ENCODE measurements around the gene ATP2B3. TPM values are rescaled to one million over a fixed set of nuclear protein-coding genes. Genes with fewer than 3 reads are reported as not detected.
A peak's percentile ranks its signal among the peaks of the same experiment; 100 is the strongest.

ATP2B3 gene
- total RNA-seq, 2 experiments from 2014 or later: not detected

- Mint-ChIP-seq H3K4me1 (no peaks in the 10 kb centered on the region), H3K4me3 (no peak overlapping the region), H3K9me3 (ENCODE audit: low read depth) (no peaks in the 10 kb centered on the region), H3K36me3 (ENCODE audit: low read depth) (no peaks in the 10 kb centered on the region), H3K27ac (no peak overlapping the region), H3K27me3 (no peaks in the 10 kb centered on the region)
- POLR2A ChIA-PET: no interaction called here
- no peak for DNase-seq
- intact Hi-C loops (cut with DNase I, micrococcal nuclease): no loop called here
- ATAC-seq: no peak
- CTCF ChIA-PET: interaction anchor here (1.4 to 1.8 kb wide), 2 partner anchors 9 to 105 kb away, joined by 3 to 5 read pairs; no protein-coding TSS in a partner anchor
Observed at GRCh38 chrX:153562546-153562945, 45.1 kb downstream of the ATP2B3 start.

GRCh38 chrX:153564047-153564606 is 46.7 kb downstream of the ATP2B3 start:
- ATAC-seq (no peak), DNase-seq (no peak)
- no peak overlapping the region for H3K4me3 Mint-ChIP-seq
- intact Hi-C loops (cut with DNase I, micrococcal nuclease): no loop called here
- no peaks in the 10 kb centered on the region for H3K4me1 Mint-ChIP-seq
- H3K27me3 Mint-ChIP-seq: no peaks in the 10 kb centered on the region
- H3K36me3 Mint-ChIP-seq (ENCODE audit: low read depth): no peaks in the 10 kb centered on the region
- ChIA-PET CTCF (interaction anchor here (0.6 to 1.8 kb wide), 5 partner anchors 10 to 106 kb away, joined by 3 to 6 read pairs (median 3); no protein-coding TSS in a partner anchor), POLR2A (no interaction called here)
- H3K9me3 Mint-ChIP-seq (ENCODE audit: low read depth): no peaks in the 10 kb centered on the region
- no peak overlapping the region for H3K27ac Mint-ChIP-seq

GRCh38 chrX:153565996-153566580 is 48.6 kb downstream of the ATP2B3 start:
- Mint-ChIP-seq H3K36me3 (ENCODE audit: low read depth) (no peaks in the 10 kb centered on the region), H3K27me3 (no peaks in the 10 kb centered on the region), H3K4me3 (no peak overlapping the region), H3K4me1 (no peaks in the 10 kb centered on the region), H3K27ac (no peak overlapping the region), H3K9me3 (ENCODE audit: low read depth) (no peaks in the 10 kb centered on the region)
- POLR2A ChIA-PET: no interaction called here
- DNase-seq (no peak), ATAC-seq (no peak)
- intact Hi-C loops (cut with DNase I, micrococcal nuclease): no loop called here
- CTCF ChIA-PET: interaction anchor here (0.9 kb wide), 1 partner anchor 11 kb away, joined by 3 read pairs; no protein-coding TSS in a partner anchor

- no peak overlapping the region for H3K4me3 Mint-ChIP-seq
- POLR2A ChIA-PET: no interaction called here
- H3K36me3 Mint-ChIP-seq (ENCODE audit: low read depth): no peaks in the 10 kb centered on the region
- H3K27me3 Mint-ChIP-seq: no peaks in the 10 kb centered on the region
- no peak for DNase-seq
- intact Hi-C loops (cut with DNase I, micrococcal nuclease): no loop called here
- ATAC-seq: no peak
- peaks cover 2% of the 10 kb centered on the region for H3K4me1 Mint-ChIP-seq
- no peaks in the 10 kb centered on the region for H3K9me3 Mint-ChIP-seq (ENCODE audit: low read depth)
- CTCF ChIA-PET: no interaction called here
- no peak overlapping the region for H3K27ac Mint-ChIP-seq
Observed at GRCh38 chrX:153568451-153569011, 51.1 kb downstream of the ATP2B3 start.

GRCh38 chrX:153569475-153569874 is 52.0 kb downstream of the ATP2B3 start:
- H3K4me3 Mint-ChIP-seq: no peak overlapping the region
- no peak for DNase-seq
- no peak overlapping the region for H3K27ac Mint-ChIP-seq
- POLR2A ChIA-PET: no interaction called here
- intact Hi-C loops (cut with DNase I, micrococcal nuclease): no loop called here
- no peaks in the 10 kb centered on the region for H3K36me3 Mint-ChIP-seq (ENCODE audit: low read depth)
- H3K27me3 Mint-ChIP-seq: no peaks in the 10 kb centered on the region
- H3K4me1 Mint-ChIP-seq: peaks cover 2% of the 10 kb centered on the region
- ATAC-seq: no peak
- CTCF ChIA-PET: interaction anchor here (0.6 to 0.7 kb wide), 2 partner anchors 9 to 43 kb away, joined by 3 read pairs; no protein-coding TSS in a partner anchor
- no peaks in the 10 kb centered on the region for H3K9me3 Mint-ChIP-seq (ENCODE audit: low read depth)

GRCh38 chrX:153571534-153571908 is 54.1 kb downstream of the ATP2B3 start:
- ATAC-seq: no peak
- intact Hi-C loops (cut with DNase I, micrococcal nuclease): no loop called here
- DNase-seq: no peak

GRCh38 chrX:153572601-153573000 is 55.2 kb downstream of the ATP2B3 start:
- Mint-ChIP-seq H3K36me3 (ENCODE audit: low read depth) (no peaks in the 10 kb centered on the region), H3K4me1 (peaks cover 2% of the 10 kb centered on the region), H3K9me3 (ENCODE audit: low read depth) (no peaks in the 10 kb centered on the region), H3K4me3 (no peak overlapping the region), H3K27ac (no peak overlapping the region), H3K27me3 (no peaks in the 10 kb centered on the region)
- ChIA-PET CTCF (no interaction called here), POLR2A (no interaction called here)
- ATAC-seq (no peak), DNase-seq (no peak)
- intact Hi-C loops (cut with DNase I, micrococcal nuclease): no loop called here

More at GRCh38 chrX:153571534-153571908, 54.1 kb downstream of the ATP2B3 start:
- ChIA-PET POLR2A (no interaction called here), CTCF (interaction anchor here (0.7 kb wide), 2 partner anchors 21 to 77 kb away, joined by 3 read pairs; no protein-coding TSS in a partner anchor)
- Mint-ChIP-seq H3K27ac (no peak overlapping the region), H3K27me3 (no peaks in the 10 kb centered on the region), H3K9me3 (ENCODE audit: low read depth) (no peaks in the 10 kb centered on the region), H3K4me3 (no peak overlapping the region), H3K36me3 (ENCODE audit: low read depth) (no peaks in the 10 kb centered on the region), H3K4me1 (peaks cover 2% of the 10 kb centered on the region)

- ATAC-seq (no peak), DNase-seq (peak; percentile 10)
- Mint-ChIP-seq H3K27me3 (no peaks in the 10 kb centered on the region), H3K27ac (no peak overlapping the region), H3K4me3 (no peak overlapping the region), H3K4me1 (peaks cover 2% of the 10 kb centered on the region), H3K9me3 (ENCODE audit: low read depth) (no peaks in the 10 kb centered on the region), H3K36me3 (ENCODE audit: low read depth) (no peaks in the 10 kb centered on the region)
- POLR2A ChIA-PET: no interaction called here
- intact Hi-C loops (cut with DNase I, micrococcal nuclease): no loop called here
- CTCF ChIA-PET: interaction anchor here (0.6 to 1.2 kb wide), 3 partner anchors 20 to 633 kb away, joined by 3 to 4 read pairs (median 3); no protein-coding TSS in a partner anchor
Observed at GRCh38 chrX:153573984-153574383, 56.5 kb downstream of the ATP2B3 start.

GRCh38 chrX:153576239-153576870 is 58.9 kb downstream of the ATP2B3 start:
- DNase-seq: no peak
- no peak for ATAC-seq
- no peak overlapping the region for H3K4me3 Mint-ChIP-seq
- H3K27me3 Mint-ChIP-seq: no peaks in the 10 kb centered on the region
- no peaks in the 10 kb centered on the region for H3K4me1 Mint-ChIP-seq
- no peaks in the 10 kb centered on the region for H3K36me3 Mint-ChIP-seq (ENCODE audit: low read depth)
- POLR2A ChIA-PET: no interaction called here
- no peak overlapping the region for H3K27ac Mint-ChIP-seq
- CTCF ChIA-PET: no interaction called here
- H3K9me3 Mint-ChIP-seq (ENCODE audit: low read depth): no peaks in the 10 kb centered on the region
- intact Hi-C loops (cut with DNase I, micrococcal nuclease): no loop called here

- Mint-ChIP-seq H3K27me3 (no peaks in the 10 kb centered on the region), H3K9me3 (ENCODE audit: low read depth) (no peaks in the 10 kb centered on the region), H3K4me3 (no peak overlapping the region), H3K36me3 (ENCODE audit: low read depth) (no peaks in the 10 kb centered on the region), H3K27ac (no peak overlapping the region), H3K4me1 (no peaks in the 10 kb centered on the region)
- ChIA-PET POLR2A (no interaction called here), CTCF (interaction anchor here (0.7 to 1.3 kb wide), 2 partner anchors 23 to 1148 kb away, joined by 3 to 5 read pairs; no protein-coding TSS in a partner anchor)
- ATAC-seq (no peak), DNase-seq (no peak)
- intact Hi-C loops (cut with DNase I, micrococcal nuclease): no loop called here
Observed at GRCh38 chrX:153576961-153577360, 59.5 kb downstream of the ATP2B3 start.

GRCh38 chrX:153578200-153578835 is 60.9 kb downstream of the ATP2B3 start:
- no peaks in the 10 kb centered on the region for H3K9me3 Mint-ChIP-seq (ENCODE audit: low read depth)
- no peak for ATAC-seq
- POLR2A ChIA-PET: no interaction called here
- CTCF ChIA-PET: interaction anchor here (0.5 to 1.3 kb wide), 2 partner anchors 9 to 22 kb away, joined by 3 to 5 read pairs; no protein-coding TSS in a partner anchor
- H3K4me1 Mint-ChIP-seq: peaks cover 11% of the 10 kb centered on the region
- H3K4me3 Mint-ChIP-seq: no peak overlapping the region
- no peaks in the 10 kb centered on the region for H3K36me3 Mint-ChIP-seq (ENCODE audit: low read depth)
- no peak for DNase-seq
- no peaks in the 10 kb centered on the region for H3K27me3 Mint-ChIP-seq
- no peak overlapping the region for H3K27ac Mint-ChIP-seq
- intact Hi-C loops (cut with DNase I, micrococcal nuclease): no loop called here

Measured in activated CD4-positive, alpha-beta T cell treated with anti-CD3 and anti-CD28 coated beads for 36 hours (primary cell).